ENCODE measurements around the gene MCTP2. TPM values are rescaled to one million over a fixed set of nuclear protein-coding genes. Genes with fewer than 3 reads are reported as not detected.
A peak's percentile ranks its signal among the peaks of the same experiment; 100 is the strongest.

MCTP2 gene
- total RNA-seq, 1 experiment from 2014 or later: 0.19 TPM

- ChIA-PET CTCF (no interaction called here), POLR2A (ENCODE audit: low non-redundant PET) (no interaction called here)
- no peak for DNase-seq (ENCODE audit: low spot score)
- Histone ChIP-seq H3K36me3 (ENCODE audit: insufficient read depth, low read length, poor library complexity, severe bottlenecking) (no peaks in the 10 kb centered on the region), H3K27ac (ENCODE audit: low read depth, low read length, poor library complexity, severe bottlenecking) (no peak overlapping the region), H3K4me1 (ENCODE audit: insufficient read depth, low read length, poor library complexity, severe bottlenecking) (peaks cover 5% of the 10 kb centered on the region), H3K4me3 (ENCODE audit: low read depth, low read length, poor library complexity, severe bottlenecking) (no peak overlapping the region), H3K9me3 (ENCODE audit: low read depth, low read length, poor library complexity, severe bottlenecking) (no peaks in the 10 kb centered on the region), H3K27me3 (replicated peaks; ENCODE audit: insufficient read depth, low read depth, low read length, poor library complexity) (no peaks in the 10 kb centered on the region)
- intact Hi-C loops (cut with micrococcal nuclease; ENCODE audit: unreplicated experiment): no loop called here
- BruUV-seq (replicated peaks): no TSS peak
- no peak for TF ChIP-seq EZH2 (IDR thresholded peaks at IDR 0.05; ENCODE audit: borderline replicate concordance, low read depth, low read length, poor library complexity, severe bottlenecking)
- TF ChIP-seq, protein P1, sequence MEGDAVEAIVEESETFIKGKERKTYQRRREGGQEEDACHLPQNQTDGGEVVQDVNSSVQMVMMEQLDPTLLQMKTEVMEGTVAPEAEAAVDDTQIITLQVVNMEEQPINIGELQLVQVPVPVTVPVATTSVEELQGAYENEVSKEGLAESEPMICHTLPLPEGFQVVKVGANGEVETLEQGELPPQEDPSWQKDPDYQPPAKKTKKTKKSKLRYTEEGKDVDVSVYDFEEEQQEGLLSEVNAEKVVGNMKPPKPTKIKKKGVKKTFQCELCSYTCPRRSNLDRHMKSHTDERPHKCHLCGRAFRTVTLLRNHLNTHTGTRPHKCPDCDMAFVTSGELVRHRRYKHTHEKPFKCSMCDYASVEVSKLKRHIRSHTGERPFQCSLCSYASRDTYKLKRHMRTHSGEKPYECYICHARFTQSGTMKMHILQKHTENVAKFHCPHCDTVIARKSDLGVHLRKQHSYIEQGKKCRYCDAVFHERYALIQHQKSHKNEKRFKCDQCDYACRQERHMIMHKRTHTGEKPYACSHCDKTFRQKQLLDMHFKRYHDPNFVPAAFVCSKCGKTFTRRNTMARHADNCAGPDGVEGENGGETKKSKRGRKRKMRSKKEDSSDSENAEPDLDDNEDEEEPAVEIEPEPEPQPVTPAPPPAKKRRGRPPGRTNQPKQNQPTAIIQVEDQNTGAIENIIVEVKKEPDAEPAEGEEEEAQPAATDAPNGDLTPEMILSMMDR (conservative IDR thresholded peaks at IDR 0.05; ENCODE audit: low read depth, low read length): no peak
Observed at GRCh38 chr15:94317211-94317610, 85.8 kb downstream of the MCTP2 start.

- Histone ChIP-seq H3K4me1 (ENCODE audit: insufficient read depth, low read length, poor library complexity, severe bottlenecking) (peaks cover 24% of the 10 kb centered on the region), H3K9me3 (ENCODE audit: low read depth, low read length, poor library complexity, severe bottlenecking) (no peaks in the 10 kb centered on the region), H3K36me3 (ENCODE audit: insufficient read depth, low read length, poor library complexity, severe bottlenecking) (no peaks in the 10 kb centered on the region), H3K4me3 (ENCODE audit: low read depth, low read length, poor library complexity, severe bottlenecking) (no peak overlapping the region), H3K27me3 (replicated peaks; ENCODE audit: insufficient read depth, low read depth, low read length, poor library complexity) (no peaks in the 10 kb centered on the region), H3K27ac (ENCODE audit: low read depth, low read length, poor library complexity, severe bottlenecking) (no peak overlapping the region)
- TF ChIP-seq, protein P1 (conservative IDR thresholded peaks at IDR 0.05; ENCODE audit: low read depth, low read length): no peak
- no peak for TF ChIP-seq EZH2 (IDR thresholded peaks at IDR 0.05; ENCODE audit: borderline replicate concordance, low read depth, low read length, poor library complexity, severe bottlenecking)
- intact Hi-C loops (cut with micrococcal nuclease; ENCODE audit: unreplicated experiment): loop anchor here (5.0 to 10.0 kb wide), 2 partner anchors 327 to 1295 kb away; no protein-coding TSS in a partner anchor
- CTCF ChIA-PET: interaction anchor here (3.3 kb wide), 1 partner anchor 158 kb away, joined by 33 read pairs; no protein-coding TSS in a partner anchor
- POLR2A ChIA-PET (ENCODE audit: low non-redundant PET): no interaction called here
- peak; percentile 56 for DNase-seq (ENCODE audit: low spot score)
- BruUV-seq (replicated peaks): no TSS peak
Observed at GRCh38 chr15:94322141-94322540, 90.8 kb downstream of the MCTP2 start.

GRCh38 chr15:94323076-94323475, 91.7 kb downstream of the MCTP2 start:
- Histone ChIP-seq H3K4me1 (ENCODE audit: insufficient read depth, low read length, poor library complexity, severe bottlenecking) (peaks cover 24% of the 10 kb centered on the region), H3K36me3 (ENCODE audit: insufficient read depth, low read length, poor library complexity, severe bottlenecking) (no peaks in the 10 kb centered on the region), H3K9me3 (ENCODE audit: low read depth, low read length, poor library complexity, severe bottlenecking) (no peaks in the 10 kb centered on the region), H3K27ac (ENCODE audit: low read depth, low read length, poor library complexity, severe bottlenecking) (no peak overlapping the region), H3K4me3 (ENCODE audit: low read depth, low read length, poor library complexity, severe bottlenecking) (no peak overlapping the region), H3K27me3 (replicated peaks; ENCODE audit: insufficient read depth, low read depth, low read length, poor library complexity) (no peaks in the 10 kb centered on the region)
- no peak for TF ChIP-seq EZH2 (IDR thresholded peaks at IDR 0.05; ENCODE audit: borderline replicate concordance, low read depth, low read length, poor library complexity, severe bottlenecking)
- TF ChIP-seq, protein P1 (conservative IDR thresholded peaks at IDR 0.05; ENCODE audit: low read depth, low read length): no peak
- no peak for DNase-seq (ENCODE audit: low spot score)
- ChIA-PET POLR2A (ENCODE audit: low non-redundant PET) (no interaction called here), CTCF (interaction anchor here (0.8 to 3.3 kb wide), 2 partner anchors 11 to 159 kb away, joined by 3 to 33 read pairs; no protein-coding TSS in a partner anchor)
- intact Hi-C loops (cut with micrococcal nuclease; ENCODE audit: unreplicated experiment): loop anchor here (5.0 to 10.0 kb wide), 2 partner anchors 328 to 1296 kb away; no protein-coding TSS in a partner anchor
- no TSS peak for BruUV-seq (replicated peaks)
